C4-2B (cell line): ENCODE results near the gene SPDYE18.
"Not testable (repeated sequence)": the region's sequence is repeated elsewhere in the genome, so short reads cannot be mapped to it uniquely, and the experiment has no call there.

Experiments used
- H3K27ac ChIP-seq: fragments of 450-650 bp; 2 replicates; pipeline ENCODE4 v1.5.1; 2017

The SPDYE18 gene

GRCh38 chr7:77005461-77006057 lies 56.8 kb downstream of the SPDYE18 start:
- H3K27ac ChIP-seq = not testable (repeated sequence)

- H3K27ac ChIP-seq = not testable (repeated sequence)
These were observed 58.2 kb downstream of the SPDYE18 start for GRCh38 chr7:77004151-77004550.

- not testable (repeated sequence) for H3K27ac ChIP-seq
These were observed 59.1 kb downstream of the SPDYE18 start for GRCh38 chr7:77003241-77003640.

- not testable (repeated sequence) for H3K27ac ChIP-seq
These were observed 59.6 kb downstream of the SPDYE18 start for GRCh38 chr7:77002678-77003233.

- H3K27ac ChIP-seq = not testable (repeated sequence)
These were observed 60.3 kb downstream of the SPDYE18 start for GRCh38 chr7:77002104-77002503.
